Activated CD8-positive, alpha-beta T cell treated with anti-CD3 and anti-CD28 coated beads for 36 hours (primary cell): ENCODE results near the gene LIFR. TPM values are rescaled to one million over a fixed set of nuclear protein-coding genes. Genes with fewer than 3 reads are reported as not detected.

Source experiments
- ATAC-seq: fragments of 200-7000 bp; cut with Tn5 transposase; one replicate; pipeline ENCODE4 v1.10.0; 2021; ENCODE audit warnings: mild to moderate bottlenecking, moderate library complexity
- CTCF ChIA-PET: fragments of 350-600 bp; sonication (Branson Sonifier 250); formaldehyde crosslinking; loops from one replicate; lab custom pipeline; 2021; ENCODE audit warnings: antibody characterized with exemption; lab: Charles Lee
- POLR2A ChIA-PET: fragments of 350-600 bp; sonication (Branson Sonifier 250); formaldehyde crosslinking; loops from one replicate; lab custom pipeline; 2021; ENCODE audit warnings: antibody characterized with exemption; lab: Charles Lee
- DNase-seq: peaks from one replicate; pipeline ENCODE4 v3.0.0-alpha.2; 2020
- H3K27ac Mint-ChIP-seq: one replicate; pipeline ENCODE4 v1.8.0; 2021; ENCODE audit warnings: mild to moderate bottlenecking, mixed read lengths
- H3K27me3 Mint-ChIP-seq: one replicate; pipeline ENCODE4 v1.8.0; 2021; ENCODE audit warnings: mixed read lengths
- H3K36me3 Mint-ChIP-seq: one replicate; pipeline ENCODE4 v1.8.0; 2021; ENCODE audit warnings: low read depth, mixed read lengths
- H3K4me1 Mint-ChIP-seq: one replicate; pipeline ENCODE4 v1.8.0; 2021; ENCODE audit warnings: low read depth, mixed read lengths
- H3K4me3 Mint-ChIP-seq: one replicate; pipeline ENCODE4 v1.8.0; 2021; ENCODE audit warnings: mild to moderate bottlenecking, moderate library complexity, mixed read lengths
- H3K9me3 Mint-ChIP-seq: one replicate; pipeline ENCODE4 v1.8.0; 2021; ENCODE audit warnings: mixed read lengths
- CTCF ChIP-seq: fragments of 200-600 bp; IDR thresholded peaks from one replicate; pipeline ENCODE4 v1.8.0; 2022; ENCODE audit warnings: antibody characterized with exemption, mild to moderate bottlenecking
- intact Hi-C: fragments of 100-400 bp; cut with micrococcal nuclease; formaldehyde crosslinking; loops from one replicate; pipeline ENCODE4 v1.10.0; 2022
- total RNA-seq, 2 experiments: library from RNA; stranded (reverse); gene quantifications; one replicate each; pipeline ENCODE4 v1.2.3, GENCODE V29; 2021

Gene LIFR
- total RNA-seq, 2 experiments from 2014 or later: not detected

GRCh38 chr5:38596981-38597380 is 40.5 kb upstream of the LIFR start:
- CTCF ChIA-PET: no interaction called here
- no peak overlapping the region for H3K27ac Mint-ChIP-seq

GRCh38 chr5:38595132-38595745 is 38.8 kb upstream of the LIFR start:
- H3K4me1 Mint-ChIP-seq: no peaks in the 10 kb centered on the region
- POLR2A ChIA-PET: no interaction called here
- H3K4me3 Mint-ChIP-seq: no peak overlapping the region
- H3K27me3 Mint-ChIP-seq: peaks cover 9% of the 10 kb centered on the region
- H3K36me3 Mint-ChIP-seq: no peaks in the 10 kb centered on the region
- intact Hi-C loops: no loop called here
- H3K27ac Mint-ChIP-seq: no peak overlapping the region
- DNase-seq: no peak
- CTCF ChIA-PET: no interaction called here
- no peak for TF ChIP-seq CTCF
- H3K9me3 Mint-ChIP-seq: no peaks in the 10 kb centered on the region
- ATAC-seq: no peak

More at GRCh38 chr5:38596981-38597380, 40.5 kb upstream of the LIFR start:
- peaks cover 5% of the 10 kb centered on the region for H3K27me3 Mint-ChIP-seq
- H3K9me3 Mint-ChIP-seq: no peaks in the 10 kb centered on the region
- POLR2A ChIA-PET: interaction anchor here (0.7 kb wide), 1 partner anchor 8 kb away, joined by 3 read pairs; no protein-coding TSS in a partner anchor
- H3K36me3 Mint-ChIP-seq: no peaks in the 10 kb centered on the region
- TF ChIP-seq CTCF: no peak
- no peaks in the 10 kb centered on the region for H3K4me1 Mint-ChIP-seq
- DNase-seq (no peak), ATAC-seq (no peak)
- H3K4me3 Mint-ChIP-seq: no peak overlapping the region
- intact Hi-C loops: no loop called here

- TF ChIP-seq CTCF: no peak
- Mint-ChIP-seq H3K4me1 (no peaks in the 10 kb centered on the region), H3K36me3 (no peaks in the 10 kb centered on the region), H3K9me3 (no peaks in the 10 kb centered on the region), H3K27ac (no peak overlapping the region), H3K4me3 (no peak overlapping the region), H3K27me3 (peaks cover 10% of the 10 kb centered on the region)
- ChIA-PET CTCF (no interaction called here), POLR2A (no interaction called here)
- intact Hi-C loops: no loop called here
- DNase-seq (no peak), ATAC-seq (no peak)
Measured at GRCh38 chr5:38593959-38594358, 37.5 kb upstream of the LIFR start.

GRCh38 chr5:38591523-38591849 is 35.0 kb upstream of the LIFR start:
- no peaks in the 10 kb centered on the region for H3K36me3 Mint-ChIP-seq
- DNase-seq (no peak), ATAC-seq (no peak)
- no peak overlapping the region for H3K4me3 Mint-ChIP-seq
- POLR2A ChIA-PET: no interaction called here
- peaks cover 14% of the 10 kb centered on the region for H3K27me3 Mint-ChIP-seq
- no peaks in the 10 kb centered on the region for H3K9me3 Mint-ChIP-seq
- CTCF ChIA-PET: no interaction called here
- intact Hi-C loops: no loop called here
- H3K4me1 Mint-ChIP-seq: no peaks in the 10 kb centered on the region
- no peak for TF ChIP-seq CTCF
- no peak overlapping the region for H3K27ac Mint-ChIP-seq

- no peaks in the 10 kb centered on the region for H3K4me1 Mint-ChIP-seq
- peaks cover 14% of the 10 kb centered on the region for H3K27me3 Mint-ChIP-seq
- TF ChIP-seq CTCF: no peak
- no peak for ATAC-seq
- H3K27ac Mint-ChIP-seq: no peak overlapping the region
- no peak overlapping the region for H3K4me3 Mint-ChIP-seq
- ChIA-PET CTCF (interaction anchor here (1.0 kb wide), 1 partner anchor 149 kb away, joined by 4 read pairs; no protein-coding TSS in a partner anchor), POLR2A (no interaction called here)
- no peaks in the 10 kb centered on the region for H3K9me3 Mint-ChIP-seq
- DNase-seq: no peak
- intact Hi-C loops: no loop called here
- no peaks in the 10 kb centered on the region for H3K36me3 Mint-ChIP-seq
Measured at GRCh38 chr5:38590838-38591522, 34.5 kb upstream of the LIFR start.
